GM21390 (cell line): Measurements from ENCODE around the gene TMEM185B.

Experiments used
- ATAC-seq: cut with Tn5 transposase; IDR thresholded peaks from one replicate; pipeline ENCODE4 v1.9.1; 2021; ENCODE audit not compliant: unreplicated experiment

TMEM185B gene

DNA sequence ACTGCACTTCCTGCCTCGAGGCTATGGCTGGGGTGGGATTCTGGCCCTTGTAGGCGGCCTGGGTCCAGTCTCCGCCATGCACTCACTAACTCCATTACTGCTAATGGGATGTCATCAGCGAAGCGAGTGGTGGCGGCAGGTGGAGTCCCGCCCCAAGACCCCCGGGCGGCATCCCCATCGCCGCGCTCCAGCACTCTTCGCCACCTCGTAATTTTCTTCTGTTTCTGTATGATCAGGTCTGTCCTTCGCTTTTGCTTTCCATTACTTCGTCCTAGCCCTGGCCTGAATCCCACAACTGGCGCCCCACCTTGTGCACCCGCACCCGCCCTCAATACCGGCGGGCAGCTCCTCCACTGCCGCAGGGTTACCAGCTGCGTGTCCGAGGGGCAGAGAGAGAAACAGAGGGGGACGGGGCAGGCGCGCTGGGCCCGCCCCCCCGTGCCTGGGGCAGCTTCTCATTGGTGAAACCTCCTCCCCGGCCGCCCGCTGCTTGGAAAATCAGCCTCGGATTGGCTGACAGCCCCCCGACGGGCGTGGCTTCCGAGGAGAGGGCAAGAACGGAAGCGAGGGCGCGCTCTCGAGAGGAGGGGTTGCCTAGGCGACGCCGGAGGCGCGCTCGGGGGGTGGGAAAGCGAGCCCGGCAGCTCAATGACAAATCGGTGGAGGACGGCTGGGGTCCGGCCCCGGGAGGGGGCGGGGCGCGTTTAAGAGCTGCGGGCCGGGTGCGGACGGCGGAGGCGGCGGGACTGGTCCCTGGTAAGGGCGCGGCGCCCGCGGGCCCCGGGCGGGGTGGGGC lies 29.2 kb upstream of the TMEM185B start, which contains the start of gene RALB:
RALB (plus strand) TSS at position 628 of the 796 bp plus-strand sequence. CDS start 25,813 bp downstream, outside the sequence.
- ATAC-seq: peak; percentile 90

DNA sequence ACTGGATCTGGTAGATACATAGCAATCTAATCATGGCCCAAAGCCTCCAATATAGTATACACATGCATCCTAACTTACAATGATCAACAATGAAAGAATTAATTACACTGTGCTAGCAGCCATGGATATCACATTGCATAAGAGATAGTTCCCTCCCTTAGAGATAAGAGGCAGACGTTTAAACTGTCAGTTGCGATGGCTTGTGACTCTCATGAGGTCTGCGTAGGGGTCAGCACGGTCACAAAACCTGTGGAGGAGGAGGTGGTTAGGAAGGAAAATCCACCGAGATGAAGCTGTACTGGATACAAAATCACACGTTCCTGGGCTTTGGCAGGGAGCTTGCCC lies 28.7 kb upstream of the TMEM185B start:
- no peak for ATAC-seq

DNA sequence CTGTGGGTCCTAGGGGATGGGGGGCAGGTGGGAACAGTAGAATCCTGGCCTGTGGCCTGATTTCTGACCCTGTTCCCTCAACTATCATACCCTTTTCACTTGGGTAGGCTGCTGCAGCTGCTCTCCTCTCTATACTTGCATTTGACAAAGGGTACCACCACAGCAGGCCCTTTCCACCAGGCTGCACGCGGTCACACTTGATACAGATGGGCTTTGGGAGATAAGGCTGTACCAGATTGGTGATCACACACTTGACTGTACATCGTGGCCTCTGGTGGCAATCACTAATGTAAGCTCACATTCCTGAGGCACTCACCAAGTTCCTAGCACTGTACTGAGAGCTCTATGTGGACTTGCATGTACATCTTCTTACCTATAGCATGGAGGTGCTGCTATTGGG lies 27.9 kb upstream of the TMEM185B start:
- no peak for ATAC-seq

DNA sequence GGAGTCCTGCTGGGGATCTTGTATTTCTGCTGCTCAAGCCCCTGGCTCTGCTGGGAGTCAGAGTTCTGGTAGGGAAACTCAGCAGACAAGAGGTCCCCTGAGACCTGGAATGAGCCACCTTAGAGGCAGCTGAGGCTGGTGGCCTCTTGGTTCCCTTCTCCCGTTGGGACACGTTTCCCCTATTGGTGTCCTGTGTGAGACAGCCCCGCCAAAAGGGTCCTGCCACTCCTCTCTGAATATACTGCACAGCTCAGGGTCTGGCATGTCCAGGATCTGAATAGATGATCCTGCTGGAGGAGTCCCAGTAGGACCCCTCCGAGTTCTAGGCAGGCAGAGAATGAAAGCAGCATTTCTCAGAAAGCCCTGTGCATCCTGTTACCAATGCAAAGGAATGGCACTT lies 27.4 kb upstream of the TMEM185B start:
- ATAC-seq: no peak

DNA sequence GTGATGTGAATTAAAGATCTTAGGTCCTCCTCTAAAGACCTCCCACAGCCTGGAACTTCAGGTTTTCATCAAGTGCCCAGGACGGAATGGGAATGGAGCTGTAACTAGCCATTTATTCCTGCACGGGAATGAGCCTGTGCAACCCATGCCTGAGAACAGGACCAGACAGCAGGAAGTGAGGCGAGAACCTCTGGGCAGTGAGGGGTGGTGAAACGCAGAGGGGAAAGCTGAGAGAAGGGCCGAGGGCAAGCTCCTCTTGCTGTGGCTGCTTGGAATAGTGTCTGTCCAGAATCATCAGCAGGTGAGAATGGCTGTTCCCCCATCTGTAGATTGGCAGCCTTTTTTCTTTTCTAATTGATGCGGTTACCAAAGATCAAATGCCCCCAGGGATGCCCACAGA lies 24.7 kb upstream of the TMEM185B start:
- ATAC-seq: no peak

DNA sequence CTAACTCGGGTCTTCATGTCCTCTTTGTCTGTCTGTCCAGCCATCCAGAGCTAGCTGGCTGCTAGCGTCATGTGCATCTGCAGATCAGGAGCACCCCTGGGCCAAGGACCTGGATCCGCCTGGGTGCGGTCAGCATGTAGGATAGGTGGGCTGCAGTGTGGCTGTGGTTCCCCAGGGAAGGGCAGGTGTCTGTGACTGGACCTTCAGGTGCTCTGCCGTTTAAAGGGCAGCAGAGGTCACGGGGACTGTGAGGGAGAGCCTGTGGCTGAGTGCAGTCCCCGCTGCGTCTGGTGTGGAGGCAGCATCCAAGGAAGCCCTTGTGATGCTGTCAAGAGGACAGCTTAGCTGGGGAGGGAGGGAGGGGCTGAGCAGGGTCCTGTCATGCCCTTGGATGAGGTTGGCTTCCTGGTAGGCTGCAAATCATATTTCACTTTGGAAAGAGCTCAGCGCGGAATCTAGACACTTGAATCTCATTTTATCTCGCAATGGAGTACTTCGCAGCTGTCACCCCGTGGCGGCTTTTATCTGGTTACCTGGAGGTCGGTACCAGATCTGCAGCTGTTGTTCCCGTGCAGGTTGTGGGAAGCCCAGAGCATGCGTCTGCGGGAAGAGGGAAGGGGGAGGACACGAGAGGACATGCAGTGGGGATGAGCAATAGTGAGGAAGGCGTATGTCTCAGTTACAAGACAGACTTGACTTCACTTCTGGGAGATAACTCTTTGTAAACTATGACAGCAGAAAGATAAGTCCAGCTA lies 23.5 kb upstream of the TMEM185B start:
- ATAC-seq: no peak

DNA sequence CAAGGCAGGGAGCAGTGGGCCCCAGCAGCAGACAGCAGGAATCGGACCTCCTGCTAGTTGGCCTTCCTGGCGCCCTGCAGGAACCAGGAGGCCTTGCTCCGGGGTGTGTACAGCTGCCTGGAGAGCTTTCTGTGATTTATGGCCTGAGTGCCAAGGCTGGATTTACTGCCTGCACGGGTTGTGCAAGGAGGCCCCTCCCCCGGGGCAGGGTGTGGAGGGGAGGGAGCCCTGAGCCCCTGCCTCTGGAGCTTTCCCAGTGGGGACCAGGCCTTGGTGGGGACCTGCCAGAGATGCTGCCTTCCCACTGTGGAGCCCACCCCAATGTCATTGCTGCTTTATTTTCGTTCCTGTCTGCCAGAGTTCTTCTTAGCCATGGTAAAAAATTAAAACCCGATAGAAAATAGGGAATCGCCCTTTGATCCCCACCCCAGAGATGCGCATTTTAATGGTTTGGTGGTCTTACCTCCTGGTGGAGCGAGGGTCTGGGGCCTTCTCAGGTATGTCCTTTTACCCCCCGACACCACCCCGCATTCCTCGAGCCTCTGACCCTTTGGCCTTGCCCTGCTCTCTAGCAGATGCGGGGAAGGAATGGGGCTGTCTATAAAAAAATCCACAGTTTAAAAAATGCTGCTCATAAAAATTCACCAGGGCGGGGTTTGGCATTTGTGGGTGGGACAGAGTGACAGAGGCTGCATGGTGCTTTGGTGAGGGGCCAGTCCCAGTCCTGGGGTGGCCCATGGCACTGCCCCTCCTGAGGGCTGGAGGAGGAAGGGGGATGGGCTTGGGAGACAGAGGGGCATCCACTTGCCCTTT lies 22.5 kb upstream of the TMEM185B start:
- no peak for ATAC-seq

DNA sequence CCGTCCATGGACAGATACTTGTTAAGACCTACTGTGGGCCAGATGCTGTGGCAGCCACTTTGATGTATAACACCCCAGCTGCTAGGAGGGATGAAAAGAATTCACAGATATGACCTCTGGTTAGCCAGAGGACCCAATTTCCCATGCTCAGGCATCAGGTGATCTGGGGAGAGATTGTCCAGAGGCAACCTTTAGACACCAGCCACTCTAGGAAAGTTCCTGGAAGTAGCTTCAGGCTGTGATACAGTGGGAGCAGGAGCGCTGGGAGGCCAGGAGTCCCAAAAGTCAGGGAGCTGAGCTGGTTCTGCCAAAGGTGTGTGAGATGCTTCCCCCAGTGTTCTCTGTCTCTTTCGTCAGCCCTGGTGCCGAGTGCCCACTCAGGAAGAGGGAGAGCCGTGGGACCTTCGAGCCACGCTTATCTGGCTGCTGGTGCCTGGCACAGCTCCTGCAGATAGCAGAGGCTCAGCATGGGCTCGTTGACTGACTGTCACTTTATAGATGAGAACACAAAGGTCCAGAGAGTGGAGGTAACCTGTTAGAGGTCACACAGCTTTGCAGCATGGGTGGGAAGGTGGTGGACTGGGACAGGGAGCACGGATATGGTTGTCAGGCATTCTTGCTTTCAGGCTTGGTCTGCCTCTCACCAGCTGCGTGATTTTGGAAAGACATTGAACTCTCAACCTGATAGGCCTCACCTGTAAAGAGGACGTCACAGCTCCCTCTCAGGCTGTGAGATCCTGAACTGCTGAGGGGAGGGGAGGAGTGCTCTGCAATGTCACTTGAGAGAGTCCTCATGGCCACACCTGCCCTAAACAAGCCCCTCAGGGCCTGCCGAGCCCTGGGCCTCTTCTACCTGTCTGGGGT lies 21.7 kb upstream of the TMEM185B start:
- ATAC-seq: no peak

DNA sequence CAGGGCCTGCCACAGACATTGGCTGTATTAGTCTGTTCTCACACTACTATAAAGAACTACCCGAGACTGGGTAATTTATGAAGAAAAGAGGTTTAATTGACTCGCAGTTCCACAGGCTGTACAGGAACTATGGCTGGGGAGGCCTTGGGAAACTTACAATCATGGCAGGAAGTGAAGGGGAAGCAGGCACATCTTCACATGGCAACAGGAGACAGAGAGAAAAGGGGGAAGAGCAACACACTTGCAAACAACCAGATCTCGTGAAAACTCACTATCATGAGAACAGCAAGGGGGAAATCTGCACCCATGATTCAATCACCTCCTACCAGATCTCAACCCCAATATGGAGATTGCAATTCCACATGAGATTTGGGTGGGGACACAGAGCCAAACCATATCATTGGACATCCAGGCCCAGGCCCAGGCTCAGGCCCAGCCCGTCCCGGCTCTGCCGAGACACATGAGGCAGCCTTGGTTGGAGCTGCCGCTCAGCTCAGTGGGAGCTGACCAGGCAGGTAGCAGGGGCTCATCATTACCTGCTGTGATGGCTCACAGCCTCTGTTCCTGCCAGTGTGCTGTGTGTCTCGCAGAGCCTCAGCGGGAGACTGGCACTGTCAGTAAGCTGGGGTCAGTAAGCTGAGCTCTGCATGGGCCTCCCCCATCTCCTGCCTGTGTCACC lies 20.8 kb upstream of the TMEM185B start:
- ATAC-seq: no peak

DNA sequence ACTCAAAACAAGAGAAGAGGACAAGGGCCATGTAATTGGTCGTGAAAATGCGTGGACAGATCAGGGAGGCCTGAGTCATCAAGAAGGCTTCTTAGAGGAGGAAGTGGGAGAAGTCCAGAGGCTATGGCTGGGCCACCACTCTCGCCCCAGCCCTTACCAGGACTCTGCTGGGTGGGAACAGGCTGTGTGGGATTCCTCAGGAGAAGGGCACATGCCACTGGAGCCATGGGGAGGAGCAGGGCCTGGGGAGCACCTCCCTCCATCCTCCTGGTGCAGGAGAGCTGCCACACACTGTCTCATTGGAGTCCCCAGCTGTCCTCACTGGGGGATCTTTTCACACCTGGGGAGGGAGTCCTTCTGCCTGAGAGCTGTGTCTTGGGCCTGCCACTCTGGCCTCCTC lies 20.0 kb upstream of the TMEM185B start:
- ATAC-seq: no peak

DNA sequence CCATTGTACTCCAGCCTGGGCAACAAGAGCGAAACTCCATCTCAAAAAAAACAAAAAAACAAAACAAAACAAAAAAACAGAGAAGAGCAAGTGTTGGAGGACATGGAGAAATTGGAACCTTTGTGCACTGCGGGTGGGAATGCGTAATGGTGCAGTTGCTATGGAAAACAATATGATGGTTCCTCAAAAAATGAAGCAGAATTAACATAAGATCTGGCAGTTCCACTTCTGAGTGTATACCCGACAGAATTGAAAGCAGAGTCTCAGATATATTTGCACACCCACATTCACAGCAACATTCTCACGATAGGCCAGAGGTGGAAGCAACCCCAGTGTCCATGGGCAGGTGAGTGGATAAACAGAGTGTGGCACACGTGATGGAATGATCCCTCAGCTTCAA lies 18.5 kb upstream of the TMEM185B start:
- no peak for ATAC-seq

DNA sequence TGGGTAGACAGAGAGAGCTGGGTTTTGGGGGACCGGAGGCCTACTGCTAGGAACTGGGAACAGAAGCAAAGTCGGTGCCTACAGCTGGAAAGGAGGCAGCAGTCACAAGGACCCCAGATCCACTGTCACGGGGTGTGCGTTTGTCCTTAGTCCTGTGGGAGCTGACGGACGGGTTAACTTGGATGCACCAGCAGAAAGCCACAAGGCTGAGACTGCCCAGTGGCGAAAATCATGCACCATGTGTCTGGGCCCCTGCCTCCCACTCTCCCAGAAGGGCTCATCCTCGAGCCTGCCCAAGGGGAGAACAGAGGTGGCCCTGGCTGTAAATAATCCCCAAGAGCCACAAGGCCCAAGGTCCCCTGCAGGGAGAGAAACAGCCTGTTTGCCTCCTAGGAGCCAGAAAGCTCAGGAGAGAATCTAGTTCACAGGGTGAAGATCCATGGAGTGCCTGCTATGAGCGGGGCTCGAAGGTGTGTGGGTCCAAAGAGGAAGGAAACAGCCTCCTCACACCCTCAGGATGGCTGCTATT lies 17.8 kb upstream of the TMEM185B start:
- no peak for ATAC-seq

DNA sequence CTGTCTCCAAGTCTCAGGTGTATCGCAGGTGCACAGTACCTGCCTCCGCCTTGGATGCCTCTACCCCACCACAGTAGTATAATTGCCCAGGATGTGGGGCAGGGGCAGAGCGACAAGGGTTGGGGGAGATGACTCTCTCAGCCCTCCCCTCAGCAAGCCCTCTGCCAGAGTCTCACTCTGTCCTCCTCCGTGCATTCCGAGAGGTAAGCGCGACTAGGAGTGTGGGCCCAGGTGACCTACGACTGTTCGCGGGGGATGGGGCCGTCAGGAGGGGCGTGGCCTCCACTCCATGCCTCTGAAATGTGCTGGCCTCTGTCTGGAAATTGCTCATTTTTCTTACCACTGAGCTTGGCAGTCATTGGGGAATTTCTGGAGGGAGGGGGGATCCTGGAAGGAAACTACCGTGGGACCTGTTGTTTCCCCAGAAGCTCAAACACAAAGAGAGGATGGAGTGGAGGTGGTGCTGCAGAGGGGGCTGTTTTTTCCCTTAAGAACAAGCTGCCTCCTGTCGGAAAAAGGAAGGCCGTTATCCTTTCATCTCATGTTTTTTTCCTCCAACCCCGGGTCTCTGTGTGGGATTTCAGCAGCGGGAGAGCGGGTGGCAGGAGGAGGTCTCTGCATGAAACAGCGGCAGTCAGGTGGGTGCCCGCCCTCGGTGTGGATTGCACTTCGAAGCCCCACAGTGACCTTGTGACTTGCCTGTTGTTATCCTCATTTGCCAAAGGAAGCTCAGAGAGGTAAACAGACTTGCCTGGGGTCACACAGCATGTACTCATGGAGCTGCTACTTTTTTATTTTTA lies 16.5 kb upstream of the TMEM185B start:
- no peak for ATAC-seq

DNA sequence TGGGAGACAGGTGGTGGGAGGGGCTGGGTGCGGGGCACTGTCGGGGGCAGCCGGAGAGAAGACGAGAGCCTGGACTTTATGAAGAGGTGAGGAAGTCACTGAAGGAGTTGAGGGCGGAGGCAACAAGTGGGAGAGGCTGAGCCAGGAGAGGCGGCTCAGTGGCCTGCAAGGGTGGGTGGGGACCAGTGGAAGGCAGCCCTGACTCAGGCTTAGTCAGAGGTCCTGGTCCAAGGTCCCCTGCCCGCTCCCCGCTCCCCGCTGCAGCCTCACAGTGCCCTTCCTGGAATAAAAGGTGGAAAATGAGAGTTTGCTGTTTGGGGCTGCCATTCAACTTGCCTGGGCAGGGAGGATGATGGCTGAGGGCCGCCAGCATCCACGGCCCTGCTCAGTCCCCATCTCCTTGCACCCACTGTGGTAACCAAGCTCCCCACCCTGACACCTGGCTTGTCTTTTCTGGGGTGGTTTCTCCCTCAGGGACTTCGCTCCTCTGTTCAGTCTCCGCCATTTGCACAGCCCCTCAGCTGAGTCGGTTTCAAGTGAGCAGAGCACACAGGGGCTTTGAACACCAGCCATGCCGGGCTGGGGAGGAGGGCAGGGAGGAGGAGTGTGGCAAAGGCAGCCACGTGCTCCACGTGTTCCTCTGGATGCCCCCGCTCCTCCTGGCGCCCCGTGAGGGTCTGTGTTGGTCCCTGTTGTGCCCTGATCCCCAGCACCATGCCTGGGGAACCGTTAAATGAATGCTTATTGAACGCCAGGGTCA lies 15.7 kb upstream of the TMEM185B start:
- ATAC-seq: no peak

DNA sequence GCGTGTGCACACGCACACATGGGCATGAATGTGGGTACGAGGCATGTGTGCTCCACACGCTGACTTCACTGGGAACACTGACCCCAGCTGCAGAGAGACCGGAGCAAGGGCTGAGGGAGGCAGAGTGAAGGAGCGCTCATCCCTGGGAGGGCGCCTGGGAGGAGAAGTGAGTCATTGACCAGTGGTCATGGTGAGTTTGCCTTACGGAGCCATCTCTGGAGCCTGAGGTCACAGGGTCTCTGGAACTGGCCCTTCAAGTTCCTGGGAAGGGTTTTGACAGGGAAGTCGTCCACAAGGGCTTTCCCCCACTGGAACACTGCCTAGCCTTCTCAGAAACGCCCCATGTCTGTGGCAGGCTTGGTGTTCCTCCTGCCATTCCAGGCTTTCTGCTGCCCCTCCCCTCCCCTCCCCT lies 14.3 kb upstream of the TMEM185B start:
- no peak for ATAC-seq

DNA sequence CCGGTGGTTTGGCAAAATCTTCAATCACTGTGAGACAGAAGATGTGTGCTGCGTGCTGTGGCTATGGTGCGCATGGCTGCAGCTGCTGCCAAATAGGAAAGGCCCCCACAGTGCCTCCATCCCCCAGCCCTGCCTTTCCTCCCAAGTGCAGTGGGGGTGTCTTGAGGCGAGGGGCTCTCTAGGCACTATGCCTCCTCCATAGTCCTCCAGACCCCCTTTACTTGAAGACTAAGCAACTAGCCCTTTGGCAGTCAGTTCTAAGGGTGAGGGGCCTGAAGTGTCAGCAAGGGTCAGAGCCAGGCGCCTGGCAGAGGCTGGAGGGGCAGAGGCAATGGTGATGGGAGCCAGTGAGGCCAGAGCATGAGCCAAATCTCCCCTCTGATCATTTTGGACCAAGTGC lies 13.6 kb upstream of the TMEM185B start:
- no peak for ATAC-seq

DNA sequence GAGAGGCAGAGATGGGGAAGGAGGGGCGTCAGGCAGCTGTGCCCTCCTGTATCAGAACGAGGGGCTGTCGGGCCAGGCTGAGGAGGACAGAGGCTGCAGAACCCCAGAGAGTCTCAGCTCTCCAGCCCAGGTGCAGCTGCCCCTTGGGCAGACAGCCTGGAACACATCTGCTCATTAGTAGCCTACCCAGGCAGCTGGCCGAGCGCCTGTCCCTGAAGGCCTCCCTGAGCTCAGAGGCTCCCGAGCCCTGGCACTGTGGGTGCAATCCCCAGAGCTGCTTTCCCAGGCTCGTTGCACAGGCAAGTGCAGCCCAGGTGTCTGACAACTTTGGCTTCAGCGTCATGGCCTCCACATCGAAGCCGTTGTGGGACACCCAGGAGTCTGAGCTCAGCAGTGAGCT lies 13.1 kb upstream of the TMEM185B start:
- ATAC-seq: no peak

DNA sequence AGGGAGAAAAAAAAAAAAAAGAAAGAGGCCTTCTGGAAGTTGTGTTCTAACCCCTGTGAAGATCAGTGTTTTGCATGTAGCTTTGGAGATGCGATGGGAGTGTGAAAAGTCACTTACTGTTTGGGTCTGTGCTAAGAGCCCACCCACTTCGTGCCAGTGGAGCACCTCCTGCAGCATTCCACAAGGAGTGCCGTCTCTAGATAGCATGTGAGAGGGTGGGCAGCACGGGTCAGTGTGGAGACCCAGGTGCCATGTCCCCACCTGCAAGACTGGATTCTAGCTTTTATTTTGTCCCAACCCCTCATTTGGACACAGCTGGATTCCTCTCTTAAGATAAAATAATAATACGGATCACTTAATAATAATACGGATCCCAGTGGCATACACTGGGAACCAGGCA lies 12.5 kb upstream of the TMEM185B start:
- no peak for ATAC-seq
